H1 (cell line): ENCODE measurements around the gene SPATS2. TPM values are rescaled to one million over a fixed set of nuclear protein-coding genes. Genes with fewer than 3 reads are reported as not detected.

Experiments
- CTCF ChIA-PET: fragments of 300-600 bp; sonication (Branson Sonifier 250); formaldehyde crosslinking; loops from one replicate; lab custom pipeline; 2021; ENCODE audit not compliant: partially characterized antibody; lab: Charles Lee
- POLR2A ChIA-PET: fragments of 300-600 bp; sonication (Branson Sonifier 250); formaldehyde crosslinking; loops from one replicate; lab custom pipeline; 2021; ENCODE audit warnings: inconsistent platforms; ENCODE audit not compliant: partially characterized antibody; lab: Charles Lee
- DNase-seq, 2 experiments: peaks; one replicate each; pipeline versions ENCODE4 v3.0.0 to v3.0.0-alpha.2; 2010 to 2022; ENCODE audit warnings: low spot score in 2 of 2, low read depth in 1 of 2, mixed read lengths in 1 of 2
- FAIRE-seq: peaks from 2 replicates; lab custom pipeline; 2011; peaks lifted over from hg19 to GRCh38; lab: Jason Lieb, UNC
- H2AFZ ChIP-seq: 2 replicates; pipeline ENCODE4 v1.8.1; 2012; ENCODE audit warnings: low read length, inconsistent platforms
- H2AK5ac ChIP-seq: 2 replicates; pipeline ENCODE4 v1.6.1; 2013; ENCODE audit warnings: low read depth, low read length
- H2BK120ac ChIP-seq: replicated peaks from 2 replicates; pipeline ENCODE3; 2013; ENCODE audit warnings: low read depth, low read length, inconsistent platforms
- H2BK12ac ChIP-seq: 2 replicates; pipeline ENCODE4 v1.6.1; 2013; ENCODE audit warnings: low read depth, low read length
- H2BK15ac ChIP-seq: 2 replicates; pipeline ENCODE4 v1.6.1; 2013; ENCODE audit warnings: low read length
- H2BK20ac ChIP-seq: 2 replicates; pipeline ENCODE4 v1.6.1; 2013; ENCODE audit warnings: low read length
- H2BK5ac ChIP-seq: 2 replicates; pipeline ENCODE4 v1.6.1; 2013; ENCODE audit warnings: low read depth, low read length
- H3K14ac ChIP-seq: 2 replicates; pipeline ENCODE4 v1.6.1; 2013; ENCODE audit warnings: inconsistent platforms; ENCODE audit not compliant: insufficient read length
- H3K18ac ChIP-seq: 2 replicates; pipeline ENCODE4 v1.6.1; 2013; ENCODE audit warnings: low read length; ENCODE audit errors: extremely low read depth
- H3K23ac ChIP-seq: 2 replicates; pipeline ENCODE4 v1.6.1; 2013; ENCODE audit warnings: inconsistent platforms; ENCODE audit not compliant: insufficient read length
- H3K23me2 ChIP-seq: 2 replicates; pipeline ENCODE4 v1.6.1; 2013; ENCODE audit warnings: low read depth, low read length
- H3K27ac ChIP-seq: 2 replicates; pipeline ENCODE4 v1.6.1; 2011; ENCODE audit warnings: low read depth, low read length, inconsistent platforms
- H3K27me3 ChIP-seq, 4 experiments: replicated peaks in 1 of 4; 1 replicate in 1 of 4; 2 replicates in 3 of 4; pipeline versions ENCODE4 v1.6.1 to v1.8.1; 2011 to 2013; ENCODE audit warnings: low read length in 3 of 4, mild to moderate bottlenecking in 3 of 4, inconsistent platforms in 2 of 4, mixed read lengths in 2 of 4, moderate library complexity in 1 of 4; ENCODE audit not compliant: control insufficient read depth in 3 of 4, insufficient read depth in 3 of 4; ENCODE audit errors: extremely low read depth in 1 of 4
- H3K36me3 ChIP-seq, 4 experiments: 2 replicates each; pipeline versions ENCODE4 v1.6.1 to v1.8.1; 2011 to 2013; ENCODE audit warnings: mild to moderate bottlenecking in 4 of 4, low read length in 3 of 4, moderate library complexity in 2 of 4, control low read depth in 1 of 4, inconsistent platforms in 1 of 4; ENCODE audit not compliant: insufficient read depth in 4 of 4, control insufficient read depth in 2 of 4
- H3K4ac ChIP-seq: replicated peaks from 2 replicates; pipeline ENCODE3; 2013; ENCODE audit warnings: low read length, low read depth, mixed read lengths, inconsistent platforms; ENCODE audit not compliant: insufficient read length
- H3K4me1 ChIP-seq, 4 experiments: replicated peaks in 1 of 4; 1 replicate in 1 of 4; 2 replicates in 3 of 4; pipeline versions ENCODE4 v1.6.1 to v1.8.1; 2011 to 2013; ENCODE audit warnings: low read length in 3 of 4, inconsistent platforms in 2 of 4, mixed read lengths in 1 of 4; ENCODE audit not compliant: insufficient read depth in 4 of 4, control insufficient read depth in 3 of 4
- H3K4me2 ChIP-seq, 2 experiments: 2 replicates each; pipeline versions ENCODE4 v1.6.1 to v1.8.1; 2011 to 2013; ENCODE audit warnings: low read depth in 2 of 2, low read length in 2 of 2, control low read depth in 1 of 2, inconsistent platforms in 1 of 2, mild to moderate bottlenecking in 1 of 2; ENCODE audit not compliant: insufficient read depth in 1 of 2
- H3K4me3 ChIP-seq, 4 experiments: fragments of 200-600, 300-600 bp in 1 of 4; sonication (generic), shearing (Covaris generic), sonication (Bioruptor Twin) in 1 of 4; 2 replicates each; pipeline versions ENCODE4 v1.5.1 to v1.8.1; 2011 to 2016; ENCODE audit warnings: low read length in 4 of 4, low read depth in 3 of 4, control low read depth in 2 of 4, inconsistent platforms in 2 of 4, mild to moderate bottlenecking in 2 of 4, mixed read lengths in 1 of 4, moderate library complexity in 1 of 4; ENCODE audit not compliant: insufficient read depth in 2 of 4; ENCODE audit errors: extremely low read depth in 1 of 4
- H3K56ac ChIP-seq: replicated peaks from 2 replicates; pipeline ENCODE3; 2013; ENCODE audit warnings: low read depth, mild to moderate bottlenecking, mixed read lengths, low read length, inconsistent platforms; ENCODE audit not compliant: insufficient read length
- H3K79me1 ChIP-seq: 2 replicates; pipeline ENCODE4 v1.6.1; 2013; ENCODE audit warnings: low read depth, low read length, control low read depth
- H3K79me2 ChIP-seq, 2 experiments: 2 replicates each; pipeline versions ENCODE4 v1.6.1 to v1.8.1; 2012 to 2013; ENCODE audit warnings: low read length in 2 of 2, mild to moderate bottlenecking in 2 of 2, inconsistent platforms in 1 of 2; ENCODE audit not compliant: insufficient read depth in 2 of 2, control insufficient read depth in 1 of 2
- H3K9ac ChIP-seq, 4 experiments: replicated peaks in 1 of 4; 1 replicate in 1 of 4; 2 replicates in 3 of 4; pipeline versions ENCODE4 v1.6.1 to v1.8.1; 2011 to 2013; ENCODE audit warnings: low read depth in 3 of 4, low read length in 3 of 4, control low read depth in 2 of 4, mild to moderate bottlenecking in 2 of 4, moderate library complexity in 2 of 4, inconsistent platforms in 1 of 4; ENCODE audit errors: extremely low read depth in 1 of 4
- H3K9me3 ChIP-seq, 2 experiments: 2 replicates each; pipeline versions ENCODE4 v1.6.1 to v1.8.1; 2012 to 2013; ENCODE audit warnings: mild to moderate bottlenecking in 2 of 2, moderate library complexity in 2 of 2, control low read depth in 1 of 2, inconsistent platforms in 1 of 2, low read depth in 1 of 2, low read length in 1 of 2, mixed read lengths in 1 of 2; ENCODE audit not compliant: insufficient read depth in 2 of 2
- H4K20me1 ChIP-seq, 2 experiments: replicated peaks in 1 of 2; 2 replicates each; pipeline versions ENCODE3 to v1.8.1; 2011 to 2013; ENCODE audit warnings: inconsistent platforms in 2 of 2, low read length in 2 of 2, mild to moderate bottlenecking in 1 of 2; ENCODE audit not compliant: insufficient read depth in 2 of 2, control insufficient read depth in 1 of 2
- H4K5ac ChIP-seq: 2 replicates; pipeline ENCODE4 v1.6.1; 2013; ENCODE audit warnings: low read length, low read depth, mixed read lengths, inconsistent platforms; ENCODE audit not compliant: insufficient read length
- H4K8ac ChIP-seq: 2 replicates; pipeline ENCODE4 v1.8.0; 2013; ENCODE audit warnings: mild to moderate bottlenecking, moderate library complexity, low read length, inconsistent platforms; ENCODE audit not compliant: insufficient read depth; ENCODE audit errors: extremely low read depth
- H4K91ac ChIP-seq: replicated peaks from 2 replicates; pipeline ENCODE3; 2013; ENCODE audit warnings: low read length, mixed read lengths, inconsistent platforms; ENCODE audit not compliant: insufficient read length
- CTCF ChIP-seq, 3 experiments: IDR thresholded peaks; 1 replicate in 2 of 3; 2 replicates in 1 of 3; pipeline versions ENCODE4 v1.5.1 to v1.6.1; 2011; ENCODE audit warnings: low read length in 3 of 3, mild to moderate bottlenecking in 3 of 3, inconsistent platforms in 2 of 3, low read depth in 1 of 3, moderate library complexity in 1 of 3; ENCODE audit not compliant: insufficient read depth in 1 of 3; ENCODE audit errors: control extremely low read depth in 1 of 3
- HDAC2 ChIP-seq, 2 experiments: fragments of 300-600 bp in 1 of 2; sonication (generic) in 1 of 2; IDR thresholded peaks; 2 replicates each; pipeline ENCODE4 v1.6.1; 2011 to 2012; ENCODE audit warnings: low read depth in 2 of 2, low read length in 2 of 2, mild to moderate bottlenecking in 2 of 2, moderate library complexity in 2 of 2, borderline replicate concordance in 1 of 2, inconsistent platforms in 1 of 2
- RAD21 ChIP-seq, 2 experiments: IDR thresholded peaks in 1 of 2; conservative IDR thresholded peaks in 1 of 2; 2 replicates each; pipeline ENCODE4 v1.6.1; 2011; ENCODE audit warnings: low read depth in 2 of 2, low read length in 2 of 2, improper control_type of control experiment in 1 of 2, inconsistent platforms in 1 of 2, mild to moderate bottlenecking in 1 of 2, moderate library complexity in 1 of 2
- SIX5 ChIP-seq: IDR thresholded peaks from 2 replicates; pipeline ENCODE4 v1.6.1; 2011; ENCODE audit warnings: mild to moderate bottlenecking, low read depth, low read length
- TAF7 ChIP-seq: optimal IDR thresholded peaks from 2 replicates; pipeline ENCODE3; 2011; ENCODE audit warnings: low read depth, mild to moderate bottlenecking, inconsistent platforms, low read length, moderate library complexity, borderline replicate concordance
- YY1 ChIP-seq: IDR thresholded peaks from 2 replicates; pipeline ENCODE4 v1.6.1; 2011; ENCODE audit warnings: low read depth, mild to moderate bottlenecking, low read length
- WGBS, 2 experiments: shearing (Covaris generic) in 1 of 2; methylation state at CpG; one replicate each; pipeline versions ENCODE4 v1.1.6 to v1.1.7; 2013 to 2015; ENCODE audit warnings: low lambda C conversion rate in 2 of 2, mixed read lengths in 2 of 2, inconsistent platforms in 1 of 2, low coverage in 1 of 2, missing lambda C conversion rate in 1 of 2; ENCODE audit not compliant: insufficient replicate concordance in 2 of 2, insufficient coverage in 1 of 2, insufficient read length in 1 of 2; ENCODE audit errors: extremely low coverage in 1 of 2, missing lambda C conversion rate in 1 of 2; 5-methylcytosine and 5-hydroxymethylcytosine counted together
- polyA plus RNA-seq, 7 experiments: library from polyadenylated mRNA; depleted of rRNA in 3 of 7; stranded (reverse) in 5 of 7; unstranded in 2 of 7; fragments of >200 nt in 5 of 7; fragments of 200-250 nt in 2 of 7; gene quantifications; 1 replicate in 5 of 7; 2 replicates in 1 of 7; 4 replicates in 1 of 7; pipeline versions ENCODE4 v1.2.1 to v1.2.3, GENCODE V29; 2011 to 2013; ENCODE audit warnings: missing spikeins in 2 of 7, mixed read lengths in 2 of 7
- total RNA-seq: library from RNA; stranded (reverse); fragmentation: NEBNext Ultra II Directional; extraction: Animal tissue kit (Norgen Biotek cat#: 25700); gene quantifications from 2 replicates; pipeline ENCODE4 v1.2.1, GENCODE V29; 2021

Gene SPATS2
- total and polyA plus RNA-seq, 2 of the 8 experiments (the other 6 are each of a cell fraction or from before 2014, with no cell fraction given), result 19.2 to 24.5 TPM

GRCh38 chr12:49336645-49337584, 30.3 kb upstream of the SPATS2 start, which contains the start of gene C1QL4:
C1QL4 (minus strand) TSS chr12:49337188; CDS start chr12:49336477, 711 bp downstream.
- Histone ChIP-seq H4K8ac (peak within 1 kb of the TSS; percentile 78; the same call in 1 of the 2 replicates), H3K9me3 (peaks cover 0 to 6% of the 10 kb centered on the region in 2 experiments; a peak in 1 of 4 replicates), H3K4me2 (peak within 1 kb of the TSS; percentile 12 to 70), H3K4me3 (peak within 1 kb of the TSS; percentile 10 to 63 (median 34); a peak in 7 of 8 replicates), H3K4me1 (peaks cover 0 to 44% (median 26%) of the 10 kb centered on the region in 4 experiments; a peak in 6 of 7 replicates), H3K79me2 (no peaks in the 10 kb centered on the region), H3K9ac (no peak within 1 kb of the TSS), H3K23me2 (peaks cover 7% of the 10 kb centered on the region; the same call in 1 of the 2 replicates), H3K27me3 (peaks cover 76 to 100% (median 94%) of the 10 kb centered on the region in 4 experiments), H3K27ac (no peak within 1 kb of the TSS), H2AFZ (peak within 1 kb of the TSS; percentile 43; the same call in 1 of the 2 replicates), H3K79me1 (no peaks in the 10 kb centered on the region), H3K14ac (no peak within 1 kb of the TSS), H3K36me3 (peaks cover 0 to 8% (median 0%) of the 10 kb centered on the region in 4 experiments; a peak in 1 of 8 replicates), H3K18ac (no peak within 1 kb of the TSS; the same call in 1 of the 2 replicates), H4K91ac (no peak within 1 kb of the TSS), H3K4ac (no peak within 1 kb of the TSS), H2BK15ac (0 out of 2 replicates have a peak within 1 kb of the TSS, but pooled peaks have one; percentile 77), H2AK5ac (no peak within 1 kb of the TSS), H2BK20ac (no peak within 1 kb of the TSS), H2BK12ac (no peak within 1 kb of the TSS), H2BK120ac (no peak within 1 kb of the TSS), H3K56ac (no peak within 1 kb of the TSS), H4K20me1 (peaks cover 3 to 6% of the 10 kb centered on the region in 2 experiments), H3K23ac (no peak within 1 kb of the TSS), H4K5ac (no peak within 1 kb of the TSS), H2BK5ac (no peak within 1 kb of the TSS)
- FAIRE-seq, result no peak
- WGBS, 2 experiments, result 5% methylated on average over 41 of the region's 65 CpGs; no CpG with 5 or more reads in 1 of the 2 experiments
- ChIA-PET POLR2A (interaction anchor here (1.1 to 6.2 kb wide), 5 partner anchors 10 to 43 kb away, joined by 3 to 37 read pairs (median 7); partner anchors contain the start of genes DNAJC22, PRPH and TROAP), CTCF (interaction anchor here (0.9 to 12.7 kb wide), 14 partner anchors 11 to 375 kb away, joined by 3 to 276 read pairs (median 4); partner anchors contain the start of genes DNAJC22, PRPH and SPATS2)
- DNase-seq, result peak in 1 of 2 experiments; percentile 99
- TF ChIP-seq TAF7 (peak; percentile 39), SIX5 (no peak), CTCF (IDR thresholded peaks at IDR 0.05; ENCODE audit: control extremely low read depth in 1 of 3, insufficient read depth in 1 of 3, low read depth in 1 of 3, low read length in 3 of 3) (peak; percentile 67 to 92 (median 89)), RAD21 (IDR thresholded peaks at IDR 0.05 in 1 of 2, conservative IDR thresholded peaks at IDR 0.05 in 1 of 2; ENCODE audit: low read depth in 2 of 2, low read length in 2 of 2) (peak; percentile 22 to 49; a peak in 3 of 4 replicates), YY1 (peak; percentile 5; the same call in 1 of the 2 replicates), HDAC2 (IDR thresholded peaks at IDR 0.05; ENCODE audit: borderline replicate concordance in 1 of 2, low read depth in 2 of 2, low read length in 2 of 2) (0 out of 4 replicates have a peak, but pooled peaks have one; percentile 21 to 60)
